ENCODE results near the gene PIP5K1B.

- TF ChIP-seq CTCF (CRISPR knock-in tag; IDR thresholded peaks at IDR 0.05) (no peak), KAT7 (CRISPR knock-in tag; IDR thresholded peaks at IDR 0.05; ENCODE audit: borderline replicate concordance) (no peak), HOMEZ (CRISPR knock-in tag; IDR thresholded peaks at IDR 0.05; ENCODE audit: low read depth) (no peak), DPF2 (CRISPR knock-in tag; IDR thresholded peaks at IDR 0.05; ENCODE audit: borderline replicate concordance, low read depth) (no peak), ZFP36L1 (CRISPR knock-in tag; IDR thresholded peaks at IDR 0.05) (no peak), POLR2A (IDR thresholded peaks at IDR 0.05; ENCODE audit: insufficient read depth in 1 of 2, low read depth in 2 of 2, low read length in 2 of 2) (no peak), PRDM4 (CRISPR knock-in tag; IDR thresholded peaks at IDR 0.05; ENCODE audit: borderline replicate concordance) (no peak), DR1 (CRISPR knock-in tag; IDR thresholded peaks at IDR 0.05) (no peak), ZNF292 (CRISPR knock-in tag; IDR thresholded peaks at IDR 0.05; ENCODE audit: borderline replicate concordance, low read depth) (no peak)
Measured at GRCh38 chr9:69049094-69049493, 344.1 kb downstream of the PIP5K1B start.
